SU-DHL-6 (cell line): ENCODE data around the gene PARVA.

ENCODE experiments used
- EZH2phosphoT487 ChIP-seq: fragments of 200-600 bp; sonication (generic), shearing (Covaris generic); conservative IDR thresholded peaks from 2 replicates; pipeline ENCODE4 v1.6.1; 2018; ENCODE audit warnings: mild to moderate bottlenecking, antibody characterized with exemption, low read length, moderate library complexity, mixed read lengths
- TF ChIP-seq, protein P1 (sequence below): fragments of 200-600 bp; sonication (generic); IDR thresholded peaks from one replicate; pipeline ENCODE4 v1.5.1; 2017; ENCODE audit warnings: antibody characterized with exemption, mild to moderate bottlenecking, low read length, moderate library complexity; ENCODE audit not compliant: insufficient read depth, poor library complexity, severe bottlenecking

DNA sequence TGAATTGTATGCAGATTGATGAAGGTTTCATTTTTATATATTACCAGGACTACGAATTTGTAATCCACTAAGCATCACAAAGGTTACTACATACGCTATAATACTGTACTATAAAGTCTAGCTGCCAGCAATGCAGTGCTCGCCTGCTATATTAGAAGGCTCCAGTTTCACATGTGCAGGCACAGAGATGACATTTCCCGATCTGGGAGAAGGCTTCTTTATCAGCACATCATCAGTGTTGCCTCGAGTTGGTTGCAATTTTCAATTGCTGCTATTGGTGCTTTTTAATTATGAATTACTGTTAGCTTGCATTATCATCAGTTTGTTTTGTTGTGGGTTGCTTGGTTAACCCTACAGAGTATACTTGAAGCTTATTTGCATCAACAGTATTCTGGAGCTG is 153.6 kb downstream of the PARVA start:
- TF ChIP-seq, protein P1, sequence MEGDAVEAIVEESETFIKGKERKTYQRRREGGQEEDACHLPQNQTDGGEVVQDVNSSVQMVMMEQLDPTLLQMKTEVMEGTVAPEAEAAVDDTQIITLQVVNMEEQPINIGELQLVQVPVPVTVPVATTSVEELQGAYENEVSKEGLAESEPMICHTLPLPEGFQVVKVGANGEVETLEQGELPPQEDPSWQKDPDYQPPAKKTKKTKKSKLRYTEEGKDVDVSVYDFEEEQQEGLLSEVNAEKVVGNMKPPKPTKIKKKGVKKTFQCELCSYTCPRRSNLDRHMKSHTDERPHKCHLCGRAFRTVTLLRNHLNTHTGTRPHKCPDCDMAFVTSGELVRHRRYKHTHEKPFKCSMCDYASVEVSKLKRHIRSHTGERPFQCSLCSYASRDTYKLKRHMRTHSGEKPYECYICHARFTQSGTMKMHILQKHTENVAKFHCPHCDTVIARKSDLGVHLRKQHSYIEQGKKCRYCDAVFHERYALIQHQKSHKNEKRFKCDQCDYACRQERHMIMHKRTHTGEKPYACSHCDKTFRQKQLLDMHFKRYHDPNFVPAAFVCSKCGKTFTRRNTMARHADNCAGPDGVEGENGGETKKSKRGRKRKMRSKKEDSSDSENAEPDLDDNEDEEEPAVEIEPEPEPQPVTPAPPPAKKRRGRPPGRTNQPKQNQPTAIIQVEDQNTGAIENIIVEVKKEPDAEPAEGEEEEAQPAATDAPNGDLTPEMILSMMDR, result no peak
- TF ChIP-seq EZH2phosphoT487, result no peak
